GM12878 (cell line): ENCODE measurements around the gene WDTC1.

Experiments used
- BCLAF1 ChIP-seq: fragments of 450-650 bp; IDR thresholded peaks from 2 replicates; pipeline ENCODE4 v1.6.1; 2017; ENCODE audit warnings: antibody characterized with exemption, mild to moderate bottlenecking, moderate library complexity
- BRCA1 ChIP-seq: IDR thresholded peaks from 2 replicates; pipeline ENCODE4 v1.6.1; 2011; ENCODE audit warnings: low read depth, low read length, improper control_type of control experiment
- CEBPB ChIP-seq, 2 experiments: fragments of 150-350 bp in 1 of 2; IDR thresholded peaks; 2 replicates each; pipeline ENCODE4 v1.6.1; 2012 to 2014; ENCODE audit warnings: low read depth in 2 of 2, low read length in 2 of 2, borderline replicate concordance in 1 of 2, inconsistent platforms in 1 of 2
- CTCF ChIP-seq, 3 experiments: IDR thresholded peaks in 2 of 3; conservative IDR thresholded peaks in 1 of 3; 2 replicates each; pipeline ENCODE4 v1.5.1; 2011; ENCODE audit warnings: low read depth in 3 of 3, low read length in 3 of 3, mild to moderate bottlenecking in 3 of 3, control low read depth in 2 of 3, moderate library complexity in 2 of 3, inconsistent platforms in 1 of 3, mixed read lengths in 1 of 3; ENCODE audit not compliant: control insufficient read depth in 2 of 3, insufficient read depth in 1 of 3; ENCODE audit errors: extremely low read depth in 1 of 3
- MLLT1 ChIP-seq: fragments of 450-650 bp; IDR thresholded peaks from 2 replicates; pipeline ENCODE4 v1.6.1; 2016; ENCODE audit warnings: mild to moderate bottlenecking
- POLR2AphosphoS5 ChIP-seq: IDR thresholded peaks from 2 replicates; pipeline ENCODE4 v1.6.1; 2011; ENCODE audit warnings: mild to moderate bottlenecking, low read length, inconsistent platforms
- RAD21 ChIP-seq: IDR thresholded peaks from 2 replicates; pipeline ENCODE4 v1.6.1; 2011; ENCODE audit warnings: mild to moderate bottlenecking, low read depth, low read length, moderate library complexity; ENCODE audit not compliant: insufficient read depth
- RBBP5 ChIP-seq: fragments of 200-600 bp; sonication (generic); conservative IDR thresholded peaks from 2 replicates; pipeline ENCODE4 v1.6.1; 2016
- SIN3A ChIP-seq: IDR thresholded peaks from 2 replicates; pipeline ENCODE4 v1.6.1; 2012; ENCODE audit warnings: low read depth, low read length, improper control_type of control experiment
- SMC3 ChIP-seq: IDR thresholded peaks from 2 replicates; pipeline ENCODE4 v1.6.1; 2011; ENCODE audit warnings: low read length, improper control_type of control experiment, borderline replicate concordance
- ZBTB33 ChIP-seq: fragments of 450-650 bp; IDR thresholded peaks from 2 replicates; pipeline ENCODE4 v1.6.1; 2017; ENCODE audit warnings: mild to moderate bottlenecking

GRCh38 chr1:27218736-27219135 is 15.7 kb upstream of the WDTC1 start:
- TF ChIP-seq BRCA1 (no peak), CTCF (IDR thresholded peaks at IDR 0.05 in 2 of 3, conservative IDR thresholded peaks at IDR 0.05 in 1 of 3; ENCODE audit: control insufficient read depth in 2 of 3, extremely low read depth in 1 of 3, insufficient read depth in 1 of 3, low read depth in 3 of 3, low read length in 3 of 3) (no peak), ZBTB33 (no peak), BCLAF1 (no peak), POLR2AphosphoS5 (no peak), CEBPB (IDR thresholded peaks at IDR 0.05; ENCODE audit: borderline replicate concordance in 1 of 2, low read depth in 2 of 2, low read length in 2 of 2) (no peak), SIN3A (no peak), SMC3 (no peak), RAD21 (no peak), RBBP5 (no peak), MLLT1 (no peak)
